Measurements from ENCODE around the gene TENM3.

The TENM3 gene

DNA sequence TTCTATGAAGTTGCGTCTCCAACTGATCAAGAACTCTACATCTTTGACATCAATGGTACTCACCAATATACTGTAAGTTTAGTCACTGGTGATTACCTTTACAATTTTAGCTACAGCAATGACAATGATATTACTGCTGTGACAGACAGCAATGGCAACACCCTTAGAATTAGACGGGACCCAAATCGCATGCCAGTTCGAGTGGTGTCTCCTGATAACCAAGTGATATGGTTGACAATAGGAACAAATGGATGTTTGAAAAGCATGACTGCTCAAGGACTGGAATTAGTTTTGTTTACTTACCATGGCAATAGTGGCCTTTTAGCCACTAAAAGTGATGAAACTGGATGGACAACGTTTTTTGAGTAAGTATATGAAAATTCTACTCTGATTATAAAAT, 511.7 kb downstream of the TENM3 start:
- DNase-seq: no peak

DNA sequence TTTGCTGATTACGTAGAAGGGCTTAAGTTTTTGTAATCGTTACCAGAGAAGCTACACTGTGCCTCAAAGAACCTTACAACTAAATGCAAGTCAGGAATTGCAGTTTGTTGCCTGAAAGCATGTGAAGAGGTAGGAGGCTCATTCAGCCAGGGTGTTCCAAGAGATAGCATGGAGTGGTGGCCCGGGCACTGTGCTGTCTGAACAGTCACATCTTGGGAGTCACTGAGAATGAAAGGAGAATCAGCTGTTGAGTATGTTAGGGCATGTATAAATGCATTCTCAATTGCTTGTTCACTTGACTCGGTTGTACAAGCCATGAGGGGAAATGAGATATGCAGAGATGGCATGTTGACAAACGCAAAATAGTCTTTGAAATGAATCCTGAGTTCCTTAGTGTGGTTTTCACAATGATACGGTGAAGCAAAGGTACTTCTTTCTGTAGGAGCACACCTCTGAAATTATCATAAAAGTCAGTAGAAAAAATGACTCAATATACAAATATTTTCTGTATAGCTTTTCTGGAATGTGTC, 513.0 kb downstream of the TENM3 start:
- no peak for DNase-seq

DNA sequence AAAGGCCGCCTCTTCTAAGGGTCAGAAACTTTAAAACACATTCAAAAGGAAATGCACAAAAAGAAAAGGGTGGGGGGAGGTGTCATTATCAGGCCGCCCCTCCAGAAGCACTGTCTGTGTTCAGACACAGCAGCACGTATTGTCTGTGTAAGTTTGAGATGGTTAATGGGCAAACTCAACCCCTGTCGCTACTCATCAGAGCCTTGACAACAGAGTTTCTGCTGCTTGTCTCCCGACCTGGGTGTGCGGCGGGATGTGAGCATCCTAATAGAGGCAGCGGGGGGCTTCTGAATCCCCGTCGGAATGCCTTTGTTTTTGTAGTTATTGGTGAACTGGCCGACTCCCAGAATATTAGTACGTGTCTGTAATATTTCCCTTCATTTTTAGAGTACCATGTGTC, 515.1 kb downstream of the TENM3 start:
- no peak for DNase-seq

DNA sequence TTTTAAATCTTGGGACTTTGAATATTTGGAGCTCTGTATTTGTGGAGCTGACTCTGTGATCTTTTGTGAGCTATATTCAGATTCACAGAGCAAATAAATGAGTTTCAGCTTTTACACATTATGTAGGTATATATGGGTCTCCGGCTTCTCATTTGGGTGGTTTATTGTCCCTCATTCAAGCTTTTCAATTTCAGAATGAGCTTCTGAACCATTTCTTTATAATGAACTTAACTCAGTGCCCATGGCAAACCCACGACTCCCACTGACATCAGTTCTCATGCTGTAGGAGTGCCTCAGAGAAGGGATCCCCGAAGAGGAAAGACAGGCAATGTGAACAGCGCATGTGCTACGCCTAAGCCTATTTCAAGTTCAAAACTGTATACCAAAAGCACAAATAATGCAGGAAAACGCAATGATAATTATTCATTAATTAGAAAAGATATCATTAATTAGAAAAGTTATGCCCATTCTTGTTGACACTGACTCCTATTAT, 517.4 kb downstream of the TENM3 start:
- no peak for DNase-seq

DNA sequence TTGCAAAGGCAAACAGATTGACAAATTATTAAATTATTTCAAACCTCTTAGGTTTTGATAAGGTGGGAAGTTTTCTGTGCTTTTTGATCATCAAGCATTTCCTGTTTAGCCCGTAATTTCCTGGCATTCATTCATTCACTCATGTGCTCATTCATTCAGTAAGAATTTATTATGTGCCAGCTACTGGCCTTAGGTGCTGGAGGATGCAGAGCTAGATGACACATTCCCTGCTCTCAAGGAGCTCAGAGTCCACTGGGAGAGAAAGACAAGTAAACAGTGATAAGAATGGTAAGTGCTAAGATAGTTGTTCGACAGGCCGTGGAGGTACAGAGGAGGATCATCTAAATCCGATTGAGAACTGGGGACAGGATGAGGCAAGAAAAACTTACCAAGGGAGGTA, 520.9 kb downstream of the TENM3 start:
- no peak for DNase-seq

DNA sequence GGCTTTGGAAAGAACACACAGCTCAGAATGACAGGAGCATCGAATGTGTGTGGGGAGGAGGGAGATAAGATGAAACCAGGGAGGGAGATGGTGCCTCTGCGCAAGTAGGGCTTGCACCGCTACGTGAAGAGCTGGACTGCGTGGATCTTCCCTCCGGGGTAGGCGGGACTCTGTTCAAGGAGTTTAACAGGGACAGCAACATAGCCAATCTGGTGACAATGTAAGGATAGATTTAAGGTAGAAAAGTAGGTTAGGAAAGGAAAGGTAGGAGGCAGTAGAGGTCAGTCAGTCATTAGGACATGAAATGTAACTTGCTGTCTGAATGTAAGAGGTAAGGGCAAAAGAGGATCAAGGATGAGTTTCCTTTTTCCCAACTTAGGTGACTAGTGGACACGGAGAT, 521.4 kb downstream of the TENM3 start:
- DNase-seq: no peak

DNA sequence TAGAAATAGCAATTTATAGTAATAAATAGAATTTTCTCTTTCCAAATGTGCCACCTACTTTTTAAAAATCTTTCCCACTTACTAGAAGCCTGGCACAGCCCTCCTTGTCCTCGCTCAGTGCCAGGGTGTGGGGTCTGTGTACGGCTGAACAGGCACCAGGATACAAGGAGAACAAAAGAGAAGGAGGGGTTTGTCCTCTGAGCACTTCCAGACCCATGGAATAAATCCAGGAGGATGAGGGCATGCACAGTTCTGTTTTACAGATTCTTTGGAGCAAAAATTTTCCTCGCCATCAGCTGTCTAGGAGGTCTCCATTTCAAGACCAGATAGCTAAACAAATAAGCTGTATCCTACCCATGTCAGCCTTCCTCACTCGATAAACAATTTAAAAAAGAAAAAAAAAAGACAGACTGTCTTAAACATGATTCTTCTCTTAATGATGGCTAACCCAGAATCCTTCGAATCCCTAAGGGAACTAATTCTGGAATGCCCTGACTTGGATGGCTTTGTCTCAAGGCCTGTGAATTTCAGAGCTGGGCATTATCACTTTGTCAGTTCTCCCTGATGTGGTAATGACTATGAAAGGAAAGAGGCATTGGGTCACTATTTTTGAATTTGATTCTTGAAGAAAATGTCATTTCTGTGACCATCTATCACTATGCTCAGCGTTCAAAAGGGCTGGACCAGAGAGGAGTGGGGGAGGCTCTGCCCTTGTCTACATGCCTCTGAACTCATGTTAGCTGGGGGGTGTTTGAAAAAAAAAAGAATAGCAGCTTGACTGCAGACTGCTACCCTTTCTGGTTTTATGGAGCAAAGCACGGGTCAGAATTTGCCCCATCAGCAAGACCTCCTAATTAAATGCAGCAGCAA, 523.0 kb downstream of the TENM3 start:
- no peak for DNase-seq

DNA sequence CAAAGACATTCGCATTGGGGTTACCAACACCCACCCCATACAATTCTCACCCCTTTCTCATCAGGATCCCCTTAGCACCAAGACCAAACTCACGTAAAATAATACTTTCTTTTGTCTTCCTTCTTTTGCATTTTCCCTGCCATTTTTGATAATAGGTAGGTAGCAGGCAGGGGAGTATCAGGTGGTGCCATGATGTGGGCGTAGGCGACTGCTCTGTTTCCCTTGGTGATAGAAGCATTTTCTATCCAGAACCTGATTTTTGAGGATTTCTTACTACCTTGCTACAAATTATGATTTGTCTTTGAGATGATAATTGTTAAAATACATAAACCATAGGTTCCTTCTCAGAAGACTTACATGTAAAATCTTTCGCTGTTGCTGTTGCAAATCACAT, 523.7 kb downstream of the TENM3 start:
- no peak for DNase-seq

DNA sequence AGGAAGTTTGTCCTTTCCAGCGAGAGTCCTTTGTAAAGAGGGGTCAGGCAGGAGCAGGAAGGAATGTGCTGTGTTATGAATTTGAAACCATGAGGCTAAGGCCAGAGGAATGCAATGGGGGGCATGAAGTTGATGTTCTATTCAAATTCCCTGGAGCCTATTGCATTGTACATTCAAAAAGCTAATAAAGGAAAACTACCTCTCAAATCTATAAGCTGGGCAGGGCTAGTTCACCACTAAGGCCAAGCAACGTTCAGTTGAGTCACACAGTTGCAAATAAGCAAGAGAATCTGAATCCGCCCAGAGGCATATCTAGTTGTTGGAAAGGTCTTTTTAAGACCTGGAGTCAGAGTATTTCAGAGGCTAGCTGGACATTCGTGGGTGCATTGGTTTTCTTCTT, 525.6 kb downstream of the TENM3 start:
- DNase-seq: no peak

DNA sequence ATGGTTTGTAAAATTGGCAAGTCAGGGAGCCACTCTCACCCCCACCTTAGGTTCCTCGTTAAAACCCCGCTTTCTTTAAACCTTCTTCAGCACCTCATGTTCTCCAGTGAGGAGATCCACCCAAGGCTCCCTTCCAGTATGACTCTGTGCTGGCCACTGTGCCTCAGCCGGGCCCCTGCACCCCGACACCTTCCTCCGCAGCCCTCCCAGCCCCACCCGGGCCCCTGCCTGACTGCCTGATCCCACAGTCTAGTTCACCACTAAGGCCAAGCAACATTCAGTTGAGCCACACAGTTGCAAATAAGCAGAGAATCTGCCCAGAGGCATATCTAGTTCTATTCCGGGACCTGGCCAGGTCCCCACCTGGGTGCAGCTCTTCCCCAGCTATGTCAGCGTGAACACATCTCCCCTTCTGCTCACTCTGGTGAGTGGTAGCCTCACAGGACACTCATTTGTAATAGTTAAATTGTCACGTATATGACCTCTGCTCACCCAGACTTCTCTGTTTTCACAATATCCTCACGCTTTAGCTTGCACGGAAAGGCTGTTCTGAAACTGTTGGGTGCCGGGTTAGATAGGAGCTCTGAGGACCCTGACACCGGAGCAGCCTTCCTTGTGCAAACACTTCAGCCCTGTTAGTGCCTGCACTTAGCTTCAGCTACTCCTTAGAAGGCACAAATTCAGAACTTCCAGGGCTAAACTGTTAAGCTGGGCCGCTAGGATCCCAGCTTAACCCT, 527.2 kb downstream of the TENM3 start:
- DNase-seq: no peak

DNA sequence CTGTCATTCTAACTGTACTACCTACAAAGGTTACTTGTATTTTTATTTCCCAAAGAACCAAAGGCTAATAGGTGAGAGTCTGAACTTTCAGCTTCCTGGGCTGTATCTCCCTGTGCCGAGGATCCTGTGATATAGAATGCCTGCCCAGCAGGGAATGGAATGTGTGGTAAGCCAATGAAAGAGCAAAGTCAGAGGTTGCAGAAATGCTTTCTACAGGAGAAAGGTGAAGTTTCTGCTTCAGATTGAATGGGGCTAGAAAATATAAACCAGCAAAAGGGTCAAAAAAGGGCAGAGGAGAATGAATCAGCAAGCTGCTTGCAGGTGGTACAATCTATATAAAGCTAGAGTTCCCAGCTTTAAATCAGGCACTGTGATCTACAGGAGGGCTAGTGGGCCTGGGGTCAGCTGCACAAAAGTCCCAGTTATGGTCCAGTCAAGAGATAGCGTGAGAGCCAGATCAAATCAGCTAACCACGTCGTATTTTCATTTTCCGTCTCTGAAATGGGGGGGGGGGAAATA, 527.9 kb downstream of the TENM3 start:
- no peak for DNase-seq

DNA sequence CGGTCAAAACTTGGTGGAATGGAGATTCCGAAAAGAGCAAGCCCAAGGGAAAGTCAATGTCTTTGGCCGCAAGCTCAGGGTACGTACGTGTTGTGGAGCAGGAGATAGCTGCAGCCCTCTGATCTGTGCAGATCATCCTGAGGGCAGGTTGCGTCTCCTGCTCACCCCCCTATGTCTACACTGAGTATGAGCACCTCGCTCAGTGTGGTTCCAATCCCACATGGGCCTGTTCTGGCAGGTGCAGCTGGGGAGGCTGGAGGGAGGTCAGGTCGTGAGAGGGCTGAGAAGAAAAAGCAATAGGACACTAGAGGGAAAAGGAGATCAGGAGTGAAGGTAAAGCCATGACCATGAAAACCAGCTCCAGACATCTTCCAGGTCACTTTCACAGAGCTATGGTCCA, 531.9 kb downstream of the TENM3 start:
- DNase-seq: no peak

DNA sequence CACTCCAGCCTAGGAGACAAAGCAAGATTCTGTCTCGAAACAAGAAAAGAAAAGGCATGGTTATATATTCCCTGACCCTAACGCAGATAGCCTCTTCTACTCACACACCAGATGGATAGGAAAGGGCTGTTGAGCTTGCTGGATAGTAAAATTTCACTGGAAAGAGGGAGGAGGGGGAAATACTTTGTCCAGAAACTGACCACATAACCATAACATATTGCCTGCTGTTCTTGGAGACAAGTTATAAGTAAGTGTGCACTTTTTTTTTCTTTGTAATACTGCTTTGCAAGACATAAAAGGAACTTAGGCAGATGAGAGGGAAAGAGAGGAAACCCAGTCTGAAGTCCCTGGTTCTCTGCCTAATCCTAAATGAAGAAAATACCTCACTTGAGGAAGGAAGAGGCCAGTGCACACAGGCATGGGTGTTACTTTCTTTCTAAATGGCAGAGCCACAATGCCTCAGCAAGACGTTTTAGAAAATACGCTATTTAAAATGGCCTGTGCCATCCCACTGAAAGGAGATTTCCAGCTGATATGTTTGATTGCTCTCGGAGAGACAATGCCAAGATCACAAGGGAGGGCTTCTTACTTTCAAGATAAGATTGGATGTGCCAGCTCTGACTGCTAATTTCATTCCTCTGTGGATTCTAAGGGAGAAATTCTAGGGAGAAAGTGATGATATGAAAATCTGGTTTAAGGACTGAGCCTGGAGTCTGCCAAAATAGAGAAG, 533.3 kb downstream of the TENM3 start:
- DNase-seq: peak; percentile 34 to 54

DNA sequence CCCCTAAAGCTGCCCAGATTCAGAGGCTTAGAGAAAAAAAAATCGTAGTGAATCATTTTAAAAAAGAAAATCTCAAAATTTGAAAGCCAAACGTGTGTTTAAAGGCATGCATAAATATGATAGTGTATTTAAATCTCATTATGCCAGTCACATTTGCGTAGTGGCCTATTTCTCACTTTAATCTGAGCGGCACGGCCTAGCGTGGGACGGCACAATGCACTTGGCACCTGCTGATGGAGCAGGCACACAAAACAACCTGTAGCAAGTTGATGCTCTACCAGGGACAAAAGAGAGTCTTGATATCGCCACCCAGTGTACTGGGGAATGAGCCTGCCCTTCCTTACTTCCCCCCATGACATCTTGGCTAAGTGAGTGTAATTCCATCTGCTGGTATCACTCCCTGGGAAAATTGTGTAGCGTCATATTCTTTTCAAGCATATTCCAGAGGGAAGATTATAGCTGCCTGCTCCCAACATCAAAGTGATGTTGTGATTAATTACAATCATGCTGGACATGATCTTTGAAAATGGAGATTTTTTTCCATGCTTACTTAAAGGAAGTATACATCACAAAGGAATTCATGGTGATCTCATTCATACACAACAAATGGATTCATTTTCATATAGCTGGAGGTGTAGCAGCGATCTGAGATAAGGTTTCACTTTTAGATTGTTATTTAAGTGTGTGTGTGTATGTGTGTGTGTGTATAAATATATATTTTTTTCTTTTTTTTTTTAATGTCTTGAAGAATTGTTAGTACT, 535.2 kb downstream of the TENM3 start:
- no peak for DNase-seq

DNA sequence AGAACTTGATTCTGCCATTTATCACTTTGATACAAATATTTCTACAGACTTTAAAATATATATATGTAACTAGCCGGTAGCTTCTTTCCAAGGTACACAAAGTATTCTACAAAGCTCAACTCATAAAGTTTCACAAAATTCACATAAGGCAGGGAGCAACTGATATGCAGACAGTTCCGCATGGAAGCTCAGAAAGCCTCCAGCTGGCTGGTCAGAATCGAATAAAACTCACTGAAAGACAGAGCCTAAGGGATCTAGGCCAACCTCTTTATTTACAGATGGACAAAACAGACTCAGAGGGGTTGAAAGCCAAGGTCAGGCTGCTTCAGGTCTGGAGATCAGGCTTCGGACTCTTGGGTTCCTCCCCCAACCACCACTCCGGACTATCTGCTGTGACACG, 543.8 kb downstream of the TENM3 start:
- no peak for DNase-seq

DNA sequence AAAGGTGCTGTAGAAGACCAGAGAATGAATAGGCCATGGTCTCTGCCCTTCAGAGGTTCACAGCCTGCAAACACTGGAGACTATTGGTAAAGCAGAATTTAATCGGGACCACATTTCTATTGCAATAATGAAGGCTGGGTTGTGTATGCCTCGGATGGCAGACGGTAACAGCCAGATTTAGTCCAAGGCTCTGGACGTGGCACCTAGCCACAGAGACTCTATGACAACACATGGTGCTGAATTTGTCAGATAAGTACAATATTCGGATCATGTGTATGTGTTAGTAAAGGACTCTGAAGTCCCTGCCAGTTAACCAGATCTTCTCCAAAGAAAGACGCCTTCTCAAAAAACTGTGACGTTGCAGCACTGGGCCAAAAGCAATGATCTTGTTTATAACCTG, 545.0 kb downstream of the TENM3 start:
- no peak for DNase-seq

DNA sequence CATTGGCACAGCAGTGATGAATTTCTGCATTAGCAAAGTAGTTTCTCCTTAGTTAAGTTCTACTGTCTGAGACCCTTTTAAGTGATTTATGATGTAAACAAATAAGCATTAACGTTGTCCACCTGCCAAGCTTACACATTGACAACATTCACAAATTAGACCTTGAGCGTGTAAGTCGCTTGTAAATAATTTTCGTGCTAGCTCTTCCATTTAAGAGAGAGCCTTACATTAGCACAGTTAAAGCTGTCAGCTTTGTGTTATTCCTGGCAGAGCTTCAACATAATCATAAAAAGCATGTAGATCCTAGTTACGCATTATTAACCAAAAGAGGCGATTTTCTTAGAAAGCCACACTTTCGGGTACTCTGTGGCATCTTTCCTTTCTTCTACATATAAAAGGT, 546.3 kb downstream of the TENM3 start:
- no peak for DNase-seq

DNA sequence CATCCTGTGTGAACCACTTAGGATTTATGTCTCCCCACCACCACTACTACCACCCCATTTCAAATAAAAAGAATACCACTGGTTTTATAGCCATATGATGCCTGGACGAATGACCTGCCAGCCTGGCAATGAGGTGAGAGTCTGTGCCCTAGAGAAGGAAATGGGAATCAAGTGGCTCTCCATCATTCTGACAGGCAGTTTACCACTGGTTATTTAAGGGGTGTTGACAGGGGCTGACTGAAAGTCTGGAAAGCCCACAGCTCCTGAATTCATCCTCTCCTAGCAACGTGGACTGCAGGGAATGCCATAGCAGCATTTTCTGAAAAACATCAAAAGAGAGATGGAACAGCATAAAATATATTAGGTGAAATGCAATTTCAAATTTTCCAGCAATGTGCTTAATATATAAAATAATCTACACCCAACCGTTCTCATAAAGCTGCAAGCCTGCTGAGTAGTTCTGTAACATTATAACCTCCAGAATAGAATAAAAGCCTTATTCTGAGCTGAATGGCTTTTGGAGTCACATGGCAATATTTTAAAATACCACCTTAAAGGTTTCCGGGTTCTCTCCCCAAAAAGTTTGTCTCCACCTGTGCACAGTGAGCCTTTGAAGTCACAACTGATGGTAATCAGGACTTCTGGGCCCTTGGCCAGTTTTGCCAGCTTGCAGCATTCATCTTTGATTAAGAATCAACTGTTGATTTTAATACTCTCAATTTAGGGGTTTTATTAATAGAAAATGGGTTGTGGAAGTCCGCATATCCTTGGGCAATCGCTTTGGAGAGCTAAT, 552.4 kb downstream of the TENM3 start:
- DNase-seq: no peak

DNA sequence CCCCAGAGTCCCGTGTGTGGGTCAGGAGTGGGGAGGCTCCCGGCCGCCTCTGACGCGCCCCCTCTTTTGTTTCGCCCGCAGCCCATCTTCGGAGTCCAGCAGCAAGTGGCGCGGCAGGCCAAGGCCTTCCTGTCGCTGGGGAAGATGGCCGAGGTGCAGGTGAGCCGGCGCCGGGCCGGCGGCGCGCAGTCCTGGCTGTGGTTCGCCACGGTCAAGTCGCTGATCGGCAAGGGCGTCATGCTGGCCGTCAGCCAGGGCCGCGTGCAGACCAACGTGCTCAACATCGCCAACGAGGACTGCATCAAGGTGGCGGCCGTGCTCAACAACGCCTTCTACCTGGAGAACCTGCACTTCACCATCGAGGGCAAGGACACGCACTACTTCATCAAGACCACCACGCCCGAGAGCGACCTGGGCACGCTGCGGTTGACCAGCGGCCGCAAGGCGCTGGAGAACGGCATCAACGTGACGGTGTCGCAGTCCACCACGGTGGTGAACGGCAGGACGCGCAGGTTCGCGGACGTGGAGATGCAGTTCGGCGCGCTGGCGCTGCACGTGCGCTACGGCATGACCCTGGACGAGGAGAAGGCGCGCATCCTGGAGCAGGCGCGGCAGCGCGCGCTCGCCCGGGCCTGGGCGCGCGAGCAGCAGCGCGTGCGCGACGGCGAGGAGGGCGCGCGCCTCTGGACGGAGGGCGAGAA, 556.5 kb downstream of the TENM3 start:
- DNase-seq: no peak

DNA sequence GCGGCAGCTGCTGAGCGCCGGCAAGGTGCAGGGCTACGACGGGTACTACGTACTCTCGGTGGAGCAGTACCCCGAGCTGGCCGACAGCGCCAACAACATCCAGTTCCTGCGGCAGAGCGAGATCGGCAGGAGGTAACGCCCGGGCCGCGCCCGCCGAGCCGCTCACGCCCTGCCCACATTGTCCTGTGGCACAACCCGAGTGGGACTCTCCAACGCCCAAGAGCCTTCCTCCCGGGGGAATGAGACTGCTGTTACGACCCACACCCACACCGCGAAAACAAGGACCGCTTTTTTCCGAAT, 557.0 kb downstream of the TENM3 start:
- no peak for DNase-seq

DNA sequence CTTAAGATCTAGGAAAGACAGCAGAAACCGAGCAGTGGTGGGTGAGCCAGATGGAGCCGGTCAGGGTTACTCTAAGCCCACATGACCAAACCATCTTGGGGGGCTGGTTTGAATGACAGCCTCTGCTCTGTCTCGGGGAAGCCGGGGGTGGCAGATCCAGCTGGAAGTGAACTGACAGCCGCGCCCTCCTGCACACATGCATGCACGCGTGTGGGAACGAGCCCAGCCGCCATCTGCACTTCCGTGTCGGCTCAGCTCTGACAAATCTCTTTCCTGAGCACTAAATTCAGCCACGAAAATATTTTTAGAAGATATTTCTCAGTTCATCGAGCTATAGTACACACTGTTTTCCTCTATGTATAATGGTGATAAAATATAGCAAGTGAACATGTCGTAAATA, 558.4 kb downstream of the TENM3 start:
- DNase-seq: no peak

Data from Kasumi-1 (cell line).